ENCODE data around the gene SEMA3A. TPM values are rescaled to one million over a fixed set of nuclear protein-coding genes. Genes with fewer than 3 reads are reported as not detected.

SEMA3A gene
- total and polyA plus RNA-seq, 7 donors: 0.23 to 83.8 (median 50.1) TPM

GRCh38 chr7:83985821-83986220 lies 208.8 kb downstream of the SEMA3A start:
- Histone ChIP-seq H3K4me3 (no peak overlapping the region), H3K9me3 (no peaks in the 10 kb centered on the region), H3K36me3 (peaks cover 0 to 4% (median 0%) of the 10 kb centered on the region in 4 donors), H3K4me1 (peaks cover 0 to 19% (median 4%) of the 10 kb centered on the region in 4 donors), H3K27me3 (no peaks in the 10 kb centered on the region), H3K27ac (peak overlapping the region in 1 of 4 donors; percentile 17)
- TF ChIP-seq POLR2A (IDR thresholded peaks at IDR 0.05) (no peak), EP300 (IDR thresholded peaks at IDR 0.05) (no peak), CTCF (IDR thresholded peaks at IDR 0.05) (no peak)
- 94 to 95% methylated on average over 5 of the region's 5 CpGs for WGBS, 2 donors
- intact Hi-C loops (cut with DNase I): no loop called here
- DNase-seq: no peak

DNA sequence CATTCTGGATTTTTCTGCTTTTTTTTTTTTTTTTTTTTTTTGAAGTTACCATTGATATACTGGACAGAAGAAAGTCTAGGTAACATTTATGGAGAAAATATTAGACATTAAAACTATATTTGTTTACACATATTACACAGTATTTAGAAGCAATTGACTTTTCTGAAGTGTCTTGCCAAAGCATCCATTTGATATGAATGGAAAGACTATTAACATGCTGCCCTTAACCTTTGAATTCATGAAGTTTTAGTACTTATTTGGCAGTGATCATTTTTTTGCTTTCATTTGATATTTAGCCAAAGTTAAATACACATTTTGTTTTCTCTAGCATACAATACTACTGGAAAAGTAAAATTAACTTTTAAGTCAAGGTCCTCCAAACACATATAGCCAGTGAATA lies 210.0 kb downstream of the SEMA3A start:
- no peak for DNase-seq
- Histone ChIP-seq H3K4me1 (peaks cover 0 to 19% (median 4%) of the 10 kb centered on the region in 4 donors), H3K27ac (no peak overlapping the region), H3K36me3 (peaks cover 0 to 4% (median 0%) of the 10 kb centered on the region in 4 donors), H3K9me3 (no peaks in the 10 kb centered on the region), H3K4me3 (no peak overlapping the region), H3K27me3 (no peaks in the 10 kb centered on the region)
- no peak for TF ChIP-seq POLR2AphosphoS5 (IDR thresholded peaks at IDR 0.05)
- TF ChIP-seq CTCF (IDR thresholded peaks at IDR 0.05): no peak
- TF ChIP-seq POLR2A (IDR thresholded peaks at IDR 0.05): no peak
- no peak for TF ChIP-seq EP300 (IDR thresholded peaks at IDR 0.05)
- intact Hi-C loops (cut with DNase I): no loop called here

DNA sequence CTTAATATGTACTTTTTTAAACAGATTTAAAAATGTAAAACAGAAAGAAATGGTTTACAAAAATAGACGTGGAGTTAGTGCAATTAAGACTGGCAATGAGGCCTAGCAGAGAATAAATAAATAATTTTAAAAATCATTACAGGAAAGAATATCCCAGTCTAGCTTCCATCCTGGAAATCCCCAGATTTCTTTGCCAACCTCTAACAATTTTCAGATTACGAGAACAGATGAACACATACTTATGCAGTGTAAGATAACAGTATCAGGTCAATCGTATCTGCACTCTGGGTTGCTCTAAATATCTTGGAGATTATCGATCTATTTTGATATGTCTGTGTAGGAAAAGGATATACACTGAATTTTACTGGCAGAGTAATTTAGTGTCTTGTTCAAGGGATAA lies 210.5 kb downstream of the SEMA3A start:
- DNase-seq: no peak
- no peaks in the 10 kb centered on the region for H3K27me3 ChIP-seq
- peaks cover 0 to 4% (median 0%) of the 10 kb centered on the region in 4 donors for H3K36me3 ChIP-seq
- TF ChIP-seq POLR2A (IDR thresholded peaks at IDR 0.05) (no peak), POLR2AphosphoS5 (IDR thresholded peaks at IDR 0.05) (no peak), CTCF (IDR thresholded peaks at IDR 0.05) (no peak), EP300 (IDR thresholded peaks at IDR 0.05) (no peak)
- no peak overlapping the region for H3K4me3 ChIP-seq
- no peak overlapping the region for H3K27ac ChIP-seq
- 57 to 61% methylated on average over 4 of the region's 4 CpGs for WGBS, 2 donors
- intact Hi-C loops (cut with DNase I): no loop called here
- H3K4me1 ChIP-seq: peaks cover 0 to 19% (median 4%) of the 10 kb centered on the region in 4 donors
- no peaks in the 10 kb centered on the region for H3K9me3 ChIP-seq

- Histone ChIP-seq H3K27me3 (no peaks in the 10 kb centered on the region), H3K27ac (no peak overlapping the region), H3K4me1 (peaks cover 0 to 19% (median 5%) of the 10 kb centered on the region in 4 donors), H3K4me3 (no peak overlapping the region), H3K36me3 (peaks cover 0 to 4% (median 0%) of the 10 kb centered on the region in 4 donors), H3K9me3 (no peaks in the 10 kb centered on the region)
- intact Hi-C loops (cut with DNase I): no loop called here
- no peak for DNase-seq
- no peak for TF ChIP-seq POLR2AphosphoS5 (IDR thresholded peaks at IDR 0.05)
- no peak for TF ChIP-seq EP300 (IDR thresholded peaks at IDR 0.05)
- no peak for TF ChIP-seq POLR2A (IDR thresholded peaks at IDR 0.05)
- TF ChIP-seq CTCF (IDR thresholded peaks at IDR 0.05): no peak
- 80 to 81% methylated on average over 1 of the region's 1 CpG for WGBS, 2 donors
These were observed 211.0 kb downstream of the SEMA3A start for GRCh38 chr7:83983606-83984005.

- no peaks in the 10 kb centered on the region for H3K27me3 ChIP-seq
- H3K9me3 ChIP-seq: no peaks in the 10 kb centered on the region
- H3K4me1 ChIP-seq: peaks cover 0 to 8% (median 3%) of the 10 kb centered on the region in 4 donors
- TF ChIP-seq POLR2AphosphoS5 (IDR thresholded peaks at IDR 0.05) (no peak), EP300 (IDR thresholded peaks at IDR 0.05) (no peak), POLR2A (IDR thresholded peaks at IDR 0.05) (no peak), CTCF (IDR thresholded peaks at IDR 0.05) (peak; percentile 49 to 59 (median 56))
- no peak overlapping the region for H3K27ac ChIP-seq
- peaks cover 0 to 5% (median 0%) of the 10 kb centered on the region in 4 donors for H3K36me3 ChIP-seq
- intact Hi-C loops (cut with DNase I): loop anchor here (2.0 to 10.0 kb wide), 4 partner anchors 216 to 1046 kb away; partner anchors contain the start of gene SEMA3A
- no peak for DNase-seq
- H3K4me3 ChIP-seq: no peak overlapping the region
These were observed 218.3 kb downstream of the SEMA3A start for GRCh38 chr7:83976302-83976701.

Measured in sigmoid colon (tissue), 7 donors.